ENCODE results near the gene ZNF609.

DNA sequence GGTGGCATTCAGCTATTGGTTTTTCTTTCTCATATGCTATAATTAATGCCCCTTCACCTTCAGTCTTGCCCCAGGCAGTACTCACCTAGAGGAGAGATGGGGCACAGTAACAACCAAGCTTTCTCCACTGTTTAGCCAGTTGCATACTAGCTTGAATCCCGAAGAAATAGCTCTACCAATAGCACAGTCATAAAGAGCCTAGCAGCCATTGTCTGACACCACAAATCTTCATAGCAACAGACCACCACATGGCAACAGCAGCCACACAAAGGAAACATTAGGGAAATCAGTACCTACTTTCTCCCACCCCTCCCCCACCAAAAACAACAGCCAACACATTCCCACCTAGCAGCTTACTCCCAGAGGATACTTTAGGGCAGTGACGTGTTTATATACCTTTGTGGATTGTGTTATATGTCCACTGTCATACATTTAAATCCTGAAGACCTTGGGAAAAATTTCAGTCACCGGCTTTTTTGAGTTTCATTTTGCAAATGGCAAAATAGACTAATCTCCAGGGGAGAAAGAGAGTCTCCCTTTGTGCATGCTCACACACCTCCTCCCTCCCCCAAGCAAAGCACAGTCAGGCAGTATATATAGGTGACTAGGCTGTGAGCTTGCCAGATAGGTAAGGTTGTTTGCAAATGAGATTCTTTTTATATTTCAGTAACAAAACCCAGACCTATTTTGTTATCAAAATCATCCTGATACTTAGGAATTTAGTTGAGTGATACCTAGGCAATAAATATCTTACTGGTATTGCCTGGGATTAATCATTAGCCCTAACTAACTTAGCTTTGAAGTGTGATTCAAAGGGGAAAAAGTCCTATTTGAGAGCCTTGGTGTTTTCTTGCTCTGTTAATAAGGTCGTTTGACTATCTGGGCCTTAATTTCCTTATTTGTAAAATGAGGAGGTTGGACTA is 174.5 kb downstream of the ZNF609 start:
- TF ChIP-seq POLR2A (IDR thresholded peaks at IDR 0.05): no peak
- TF ChIP-seq, protein P1, sequence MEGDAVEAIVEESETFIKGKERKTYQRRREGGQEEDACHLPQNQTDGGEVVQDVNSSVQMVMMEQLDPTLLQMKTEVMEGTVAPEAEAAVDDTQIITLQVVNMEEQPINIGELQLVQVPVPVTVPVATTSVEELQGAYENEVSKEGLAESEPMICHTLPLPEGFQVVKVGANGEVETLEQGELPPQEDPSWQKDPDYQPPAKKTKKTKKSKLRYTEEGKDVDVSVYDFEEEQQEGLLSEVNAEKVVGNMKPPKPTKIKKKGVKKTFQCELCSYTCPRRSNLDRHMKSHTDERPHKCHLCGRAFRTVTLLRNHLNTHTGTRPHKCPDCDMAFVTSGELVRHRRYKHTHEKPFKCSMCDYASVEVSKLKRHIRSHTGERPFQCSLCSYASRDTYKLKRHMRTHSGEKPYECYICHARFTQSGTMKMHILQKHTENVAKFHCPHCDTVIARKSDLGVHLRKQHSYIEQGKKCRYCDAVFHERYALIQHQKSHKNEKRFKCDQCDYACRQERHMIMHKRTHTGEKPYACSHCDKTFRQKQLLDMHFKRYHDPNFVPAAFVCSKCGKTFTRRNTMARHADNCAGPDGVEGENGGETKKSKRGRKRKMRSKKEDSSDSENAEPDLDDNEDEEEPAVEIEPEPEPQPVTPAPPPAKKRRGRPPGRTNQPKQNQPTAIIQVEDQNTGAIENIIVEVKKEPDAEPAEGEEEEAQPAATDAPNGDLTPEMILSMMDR (IDR thresholded peaks at IDR 0.05): no peak
- TF ChIP-seq POLR2AphosphoS5 (IDR thresholded peaks at IDR 0.05): no peak
- no peak for TF ChIP-seq EP300 (IDR thresholded peaks at IDR 0.05)

Measured in gastroesophageal sphincter (tissue), 3 donors.